Middle frontal gyrus (tissue), 1 donor: Measurements from ENCODE around the gene TBPL1.
"Not testable (repeated sequence)": the region's sequence is repeated elsewhere in the genome, so short reads cannot be mapped to it uniquely, and the experiment has no call there.

ENCODE experiments used
- DNase-seq: peaks from one replicate; pipeline ENCODE4 v3.0.0-alpha.2; 2015; ENCODE audit warnings: low spot score; ENCODE audit errors: extremely low spot score

Gene TBPL1

GRCh38 chr6:133973109-133973971, 20.3 kb downstream of the TBPL1 start:
- peak; percentile 76 for DNase-seq

DNA sequence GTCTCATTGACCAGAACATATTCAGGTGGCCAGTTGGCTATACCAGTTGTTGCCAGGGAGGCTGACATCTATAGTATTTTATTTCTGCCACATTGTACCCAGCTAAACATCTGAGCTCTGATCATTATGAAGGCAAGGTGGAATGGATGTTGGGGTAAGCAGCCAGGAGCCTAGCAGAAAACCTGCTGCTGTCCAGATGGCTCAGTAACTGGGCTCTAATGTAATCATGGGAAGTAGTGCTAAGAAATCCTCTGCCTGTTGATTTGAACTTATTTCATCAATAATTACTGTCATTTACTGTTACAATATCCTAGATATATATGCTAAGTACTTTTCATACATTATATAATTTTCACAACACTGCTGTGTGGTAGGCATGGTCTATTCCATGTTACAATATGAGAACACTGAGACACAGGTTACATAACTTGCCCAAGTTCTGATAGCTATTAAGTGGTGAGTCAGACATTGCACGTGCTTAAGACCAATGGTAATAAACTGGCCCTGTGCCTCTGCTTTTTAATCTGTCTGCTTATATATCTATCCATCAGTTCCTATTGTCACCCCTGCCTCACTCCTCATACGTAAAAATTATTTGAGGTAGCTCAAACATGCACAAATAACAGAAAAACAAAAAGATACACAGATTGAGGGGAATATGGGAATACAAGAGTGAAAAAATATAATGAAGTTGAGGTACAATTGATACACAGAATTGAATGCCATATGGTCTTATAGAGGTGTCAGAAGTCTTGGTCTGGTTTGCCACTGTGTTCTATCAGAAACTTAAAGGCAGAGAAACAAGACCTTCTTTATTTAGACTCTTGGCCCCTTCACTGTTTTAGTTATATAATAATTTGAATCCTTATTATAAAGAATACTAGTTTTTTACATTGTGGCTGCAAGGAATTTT, 25.2 kb downstream of the TBPL1 start:
- no peak for DNase-seq

DNA sequence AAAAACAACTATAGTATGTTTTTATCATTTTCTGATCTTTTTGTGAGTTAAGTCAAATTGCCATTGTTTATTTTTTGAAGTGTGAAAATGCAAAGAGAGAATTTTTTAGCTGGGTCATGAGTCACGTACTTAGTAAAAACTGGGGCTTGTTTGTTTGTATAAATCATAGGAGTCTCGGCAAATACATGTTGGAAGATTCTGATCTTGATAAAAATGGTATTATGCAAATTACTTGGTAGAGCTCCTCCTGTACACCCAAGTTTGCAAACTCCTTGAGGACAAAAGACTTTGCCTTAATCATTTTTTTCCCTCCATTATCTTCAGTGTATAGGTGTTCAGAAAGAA, 25.8 kb downstream of the TBPL1 start:
- no peak for DNase-seq

GRCh38 chr6:133979269-133979963, 26.4 kb downstream of the TBPL1 start:
- DNase-seq, result not testable (repeated sequence)

- DNase-seq, result no peak
These were observed 27.1 kb downstream of the TBPL1 start for GRCh38 chr6:133980168-133980567.

- DNase-seq, result no peak
These were observed 30.3 kb downstream of the TBPL1 start for GRCh38 chr6:133983099-133983939.

DNA sequence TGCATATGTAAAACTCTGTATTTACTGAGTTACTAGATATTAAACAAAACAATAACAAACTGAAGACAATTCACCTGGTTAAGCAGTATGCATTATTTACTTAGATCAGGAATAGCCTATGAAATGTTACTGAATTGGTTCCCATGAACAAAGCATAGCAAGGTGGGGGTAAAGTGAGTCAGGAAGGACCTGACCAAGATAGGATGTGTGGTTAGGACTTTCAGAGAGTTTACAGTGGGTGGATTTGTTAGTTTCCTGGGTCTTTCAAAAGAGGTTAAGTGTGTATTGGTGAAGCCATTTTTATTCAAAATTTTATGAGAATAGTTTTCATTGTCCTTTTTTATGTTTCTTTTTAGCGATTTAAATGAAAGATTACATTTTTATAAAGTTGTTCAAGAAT, 32.9 kb downstream of the TBPL1 start:
- no peak for DNase-seq

DNA sequence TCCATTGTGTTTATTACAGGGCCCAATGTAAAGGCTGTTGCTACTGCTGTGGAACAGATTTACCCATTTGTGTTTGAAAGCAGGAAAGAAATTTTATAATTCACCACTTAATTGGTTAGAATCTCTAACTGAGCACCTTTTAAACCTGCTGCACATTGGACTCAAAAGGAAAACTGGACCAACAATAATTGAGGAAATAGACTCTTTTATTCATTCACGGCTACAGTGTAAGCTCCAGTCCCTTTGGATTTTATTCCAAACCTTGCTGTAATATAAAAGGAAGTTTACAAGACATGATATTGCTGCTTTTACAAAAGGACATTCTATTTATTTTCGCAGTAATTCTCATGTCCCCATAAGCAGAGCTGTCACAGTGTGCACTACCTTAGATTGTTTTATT, 33.9 kb downstream of the TBPL1 start:
- DNase-seq, result no peak

DNA sequence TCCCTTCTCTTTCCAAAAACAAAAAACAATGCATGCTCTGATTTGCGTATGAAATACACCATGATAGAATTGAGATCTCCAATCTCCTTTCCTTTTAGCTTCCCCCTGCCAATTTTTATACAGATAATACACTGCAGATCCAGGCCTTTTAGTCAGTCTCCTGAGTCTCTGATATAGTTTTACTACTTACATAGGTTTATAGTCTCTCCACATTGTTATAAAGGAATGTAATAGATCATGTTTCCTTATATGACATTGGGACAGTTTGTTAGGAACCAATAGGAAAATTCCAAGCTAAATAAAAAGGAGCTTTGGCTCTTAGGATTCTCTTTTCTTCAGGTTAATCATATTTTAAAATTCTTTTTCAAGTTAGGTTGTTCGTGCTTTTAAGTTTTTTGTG, 36.5 kb downstream of the TBPL1 start:
- no peak for DNase-seq

DNA sequence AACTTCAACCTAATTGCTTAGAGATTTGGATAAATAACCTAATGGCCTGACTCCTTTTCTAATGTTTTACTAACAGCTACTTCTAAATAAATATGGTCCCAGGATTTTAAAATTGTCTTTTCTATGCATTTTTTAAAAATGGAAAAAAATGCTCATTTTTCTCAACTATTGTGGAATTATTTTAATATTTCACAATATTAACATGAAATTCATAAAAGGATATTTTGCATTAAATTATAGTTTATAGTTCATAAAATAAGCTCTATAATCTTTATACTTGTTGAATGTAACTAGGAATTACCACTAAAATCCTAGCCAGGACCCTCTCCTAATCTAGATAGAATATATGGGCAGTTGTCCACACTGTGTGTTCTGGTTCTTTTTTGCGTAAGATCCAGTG, 37.3 kb downstream of the TBPL1 start:
- DNase-seq, result no peak

DNA sequence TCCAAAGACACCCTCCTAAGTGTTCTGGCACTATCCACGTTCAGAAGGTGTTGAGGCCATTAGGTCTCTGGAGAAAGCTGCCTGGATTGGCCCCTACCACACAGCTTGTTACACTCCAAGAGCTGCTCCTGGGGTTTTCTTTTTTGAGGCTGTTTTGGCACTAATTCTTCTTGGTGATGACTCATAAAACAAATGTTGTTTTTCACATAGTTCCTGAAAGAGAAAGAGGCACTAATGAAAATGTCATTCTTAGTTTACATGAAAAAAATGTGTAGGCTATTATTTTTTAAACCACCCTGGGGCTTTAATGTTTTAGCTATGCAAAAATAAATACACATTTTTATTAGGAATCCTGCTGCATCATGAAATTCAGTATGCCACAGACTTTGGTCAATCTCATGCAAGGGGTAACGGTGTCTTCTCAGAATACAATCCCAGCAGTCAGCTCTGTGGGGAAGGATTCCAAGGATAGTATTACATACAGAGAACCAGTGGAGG, 38.1 kb downstream of the TBPL1 start:
- DNase-seq, result no peak

DNA sequence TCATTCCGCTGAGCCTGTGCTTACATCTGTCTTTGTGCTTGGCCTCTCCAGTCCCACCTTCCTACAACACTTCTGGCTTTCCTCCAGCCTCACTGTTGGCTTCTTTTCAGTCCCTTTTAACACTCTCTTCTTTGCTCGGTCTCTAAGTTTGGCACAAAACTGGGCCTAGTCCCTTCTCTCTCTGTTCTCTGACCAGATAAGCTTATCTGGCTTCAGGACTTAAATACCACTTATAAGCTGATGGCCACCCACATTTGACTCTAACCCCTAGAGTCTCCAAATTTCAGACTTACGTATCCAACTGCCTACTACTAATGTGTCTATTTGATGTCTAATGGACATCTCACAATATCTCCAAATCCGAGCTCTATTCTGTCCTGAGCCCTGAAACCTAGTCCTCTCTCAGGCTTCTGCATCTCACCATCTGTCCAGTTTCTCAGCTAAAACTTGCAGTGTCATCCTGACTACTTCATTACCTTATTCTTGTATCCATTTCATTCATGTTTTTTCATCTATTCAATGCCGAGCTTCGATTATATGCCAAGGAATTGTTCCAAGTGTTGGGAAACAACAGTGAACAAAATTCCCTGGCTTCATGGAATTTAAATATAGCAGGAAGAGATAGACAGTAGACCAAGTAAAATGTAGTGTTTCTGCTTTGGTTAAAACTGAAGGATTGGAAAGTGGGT, 40.1 kb downstream of the TBPL1 start:
- no peak for DNase-seq

- DNase-seq, result no peak
These were observed 42.3 kb downstream of the TBPL1 start for GRCh38 chr6:133995296-133995695.

GRCh38 chr6:133995758-133996157, 42.7 kb downstream of the TBPL1 start:
- DNase-seq, result no peak

- DNase-seq, result no peak
These were observed 44.2 kb downstream of the TBPL1 start for GRCh38 chr6:133997267-133997666.

- no peak for DNase-seq
These were observed 46.3 kb downstream of the TBPL1 start for GRCh38 chr6:133999305-133999704.

GRCh38 chr6:134000443-134000842, 47.4 kb downstream of the TBPL1 start:
- DNase-seq, result no peak

DNA sequence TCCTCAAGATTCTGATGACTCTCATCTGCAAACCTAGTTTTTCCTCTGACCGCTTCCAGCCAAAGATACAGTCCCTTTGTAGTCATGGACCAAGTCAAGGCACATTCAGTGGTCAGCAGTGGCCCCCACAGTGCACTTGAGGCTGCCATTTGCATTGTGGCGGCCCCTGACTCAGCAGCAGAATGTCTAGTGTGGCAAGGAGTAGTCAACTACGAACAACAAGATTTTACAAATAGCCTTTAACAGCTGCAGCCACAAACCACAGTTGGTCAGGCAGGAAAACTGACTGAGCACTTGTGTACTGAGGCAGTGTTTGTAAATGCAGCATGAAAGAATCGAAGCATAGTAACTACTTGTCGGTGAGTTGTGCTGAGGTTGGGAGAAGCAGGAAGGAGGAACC, 49.8 kb downstream of the TBPL1 start:
- DNase-seq, result no peak

DNA sequence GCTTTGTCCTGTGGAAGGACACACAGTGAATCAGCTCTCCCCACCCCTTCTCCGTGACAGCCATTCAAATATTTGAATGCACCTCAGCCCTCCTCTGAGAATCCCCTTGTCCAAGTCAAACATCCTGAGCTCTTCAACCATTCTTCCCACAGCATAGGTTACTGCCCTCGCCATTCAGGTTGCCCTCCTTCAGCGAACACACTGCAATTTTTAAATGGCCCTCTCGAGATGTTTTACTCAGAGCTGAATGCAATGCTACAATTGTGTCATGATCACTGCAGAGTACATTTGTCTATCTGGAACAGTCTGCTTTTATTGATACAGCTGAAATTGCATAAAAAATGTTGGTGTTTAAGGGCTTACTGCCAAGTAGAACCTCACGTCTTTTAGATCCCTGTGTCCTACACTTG, 50.5 kb downstream of the TBPL1 start:
- DNase-seq, result no peak

DNA sequence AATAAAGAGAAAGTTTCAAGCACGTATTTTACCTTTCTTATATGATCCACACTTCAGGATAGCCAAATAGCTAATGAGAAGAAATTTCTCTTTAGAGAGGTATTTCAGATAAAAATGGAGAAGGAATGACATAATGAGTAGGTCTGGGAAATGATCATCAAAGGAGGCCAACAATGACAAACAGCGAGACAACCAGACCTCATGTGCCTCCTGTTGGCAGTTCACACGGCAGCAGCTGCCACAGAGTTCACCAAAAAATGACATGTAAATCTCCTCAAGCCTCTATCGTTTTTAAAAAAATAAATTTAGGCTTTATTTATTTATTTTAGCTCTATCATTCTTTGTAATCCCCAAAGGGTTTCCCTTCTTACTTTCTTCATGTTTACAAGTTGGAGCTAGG, 51.7 kb downstream of the TBPL1 start:
- DNase-seq, result no peak
